ENCODE measurements around the gene TBL1X. TPM values are rescaled to one million over a fixed set of nuclear protein-coding genes. Genes with fewer than 3 reads are reported as not detected.

The TBL1X gene
- total and polyA plus RNA-seq, 2 experiments from 2014 or later, result 8.7 to 26.9 TPM

- Histone ChIP-seq H3K4me3 (no peak overlapping the region), H3K36me3 (ENCODE audit: insufficient read depth) (no peaks in the 10 kb centered on the region), H3K4me1 (ENCODE audit: insufficient read depth) (no peaks in the 10 kb centered on the region), H3K27me3 (ENCODE audit: insufficient read depth) (no peaks in the 10 kb centered on the region), H3K4me2 (no peak overlapping the region), H4K20me1 (replicated peaks; ENCODE audit: insufficient read depth) (no peaks in the 10 kb centered on the region), H3F3A (replicated peaks; ENCODE audit: low read depth) (no peaks in the 10 kb centered on the region), H2AFZ (no peak overlapping the region), H3K27ac (ENCODE audit: low read depth) (no peak overlapping the region), H3K79me2 (replicated peaks; ENCODE audit: insufficient read depth) (no peaks in the 10 kb centered on the region), H3K9me2 (ENCODE audit: insufficient read depth) (no peaks in the 10 kb centered on the region)
- no peak for TF ChIP-seq CREB1 (CRISPR knock-in tag; IDR thresholded peaks at IDR 0.05; ENCODE audit: low read depth)
- no peak for TF ChIP-seq STAT1 (IDR thresholded peaks at IDR 0.05; ENCODE audit: unreplicated experiment)
- no peak for TF ChIP-seq EZH2phosphoT487 (IDR thresholded peaks at IDR 0.05; ENCODE audit: unreplicated experiment)
- TF ChIP-seq CTCF (conservative IDR thresholded peaks at IDR 0.05; ENCODE audit: low read depth in 2 of 2), result no peak
- TF ChIP-seq ZNF331 (CRISPR knock-in tag; IDR thresholded peaks at IDR 0.05; ENCODE audit: low read depth), result no peak
- TF ChIP-seq POLR2AphosphoS5 (IDR thresholded peaks at IDR 0.05; ENCODE audit: low read depth), result no peak
- TF ChIP-seq REST (IDR thresholded peaks at IDR 0.05; ENCODE audit: unreplicated experiment), result no peak
- TF ChIP-seq NANOG (IDR thresholded peaks at IDR 0.05; ENCODE audit: borderline replicate concordance), result no peak
- TF ChIP-seq ZNF462 (CRISPR knock-in tag; IDR thresholded peaks at IDR 0.05), result no peak
- no peak for TF ChIP-seq ZNF114 (CRISPR knock-in tag; IDR thresholded peaks at IDR 0.05)
- no peak for DNase-seq (ENCODE audit: low spot score)
- no peaks in the 10 kb centered on the region; the same call in 2 of the 3 replicates for H3K9me3 Mint-ChIP-seq
- H3K27ac Mint-ChIP-seq, result no peak overlapping the region
- no peaks in the 10 kb centered on the region for H3K27me3 Mint-ChIP-seq (ENCODE audit: insufficient read depth, low read depth, poor library complexity)
- no peak for ATAC-seq
- H3K4me1 Mint-ChIP-seq, result peaks cover 6% of the 10 kb centered on the region; the same call in 2 of the 3 replicates
- H3K36me3 Mint-ChIP-seq (ENCODE audit: low read depth), result no peaks in the 10 kb centered on the region
- no peak overlapping the region for H3K4me3 Mint-ChIP-seq
These were observed 34.4 kb upstream of the TBL1X start for GRCh38 chrX:9430346-9430921.

Data from GM23338 (cell line).